Activated gamma-delta T cell treated with anti-CD3 and anti-CD28 coated beads, Interleukin-2, amount 50 U/mL, for 16 hours (primary cell): ENCODE data around the gene ANKS1B.
"Not testable (repeated sequence)": the region's sequence is repeated elsewhere in the genome, so short reads cannot be mapped to it uniquely, and the experiment has no call there.

Source experiments
- DNase-seq: peaks from one replicate; pipeline ENCODE4 v3.0.0-alpha.2; 2020; ENCODE audit warnings: low read depth

ANKS1B gene

DNA sequence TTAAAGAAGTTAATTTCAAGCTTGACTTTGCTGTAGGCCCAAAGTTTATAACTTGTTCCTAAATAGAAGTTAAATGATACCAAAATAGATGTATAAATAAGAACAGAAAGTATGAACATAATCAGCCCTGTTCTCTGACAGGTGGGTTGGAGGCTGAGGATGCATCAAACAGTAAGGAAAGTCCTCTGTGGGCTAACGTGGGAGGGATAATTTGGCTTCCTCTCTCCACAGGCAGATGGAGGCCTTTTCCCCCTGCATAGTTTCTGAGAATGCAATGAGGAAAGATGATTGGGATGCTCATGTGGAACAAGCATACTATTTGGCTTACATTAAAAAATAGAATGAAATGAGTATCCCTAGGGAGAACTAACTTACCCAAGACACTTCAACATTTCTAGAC is 280.7 kb downstream of the ANKS1B start:
- DNase-seq = no peak

DNA sequence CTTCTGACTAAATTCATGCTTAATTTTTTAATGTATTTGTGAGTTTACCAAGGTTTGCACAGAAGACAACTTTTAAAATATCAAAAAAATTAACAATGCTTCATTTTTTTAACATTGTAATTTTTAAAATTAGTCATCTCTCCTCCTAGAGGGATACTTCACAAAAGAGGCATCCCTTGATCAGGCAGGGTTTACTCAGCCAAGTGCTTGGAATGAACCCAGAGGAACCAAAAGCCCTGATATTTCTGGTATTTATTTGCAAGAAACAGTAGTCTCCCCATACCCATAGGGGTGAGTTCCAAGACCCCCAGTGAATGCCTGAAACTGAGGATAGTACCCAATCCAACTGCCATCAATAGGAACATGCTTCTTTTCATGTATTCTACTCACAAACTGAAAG is 284.7 kb downstream of the ANKS1B start:
- no peak for DNase-seq

DNA sequence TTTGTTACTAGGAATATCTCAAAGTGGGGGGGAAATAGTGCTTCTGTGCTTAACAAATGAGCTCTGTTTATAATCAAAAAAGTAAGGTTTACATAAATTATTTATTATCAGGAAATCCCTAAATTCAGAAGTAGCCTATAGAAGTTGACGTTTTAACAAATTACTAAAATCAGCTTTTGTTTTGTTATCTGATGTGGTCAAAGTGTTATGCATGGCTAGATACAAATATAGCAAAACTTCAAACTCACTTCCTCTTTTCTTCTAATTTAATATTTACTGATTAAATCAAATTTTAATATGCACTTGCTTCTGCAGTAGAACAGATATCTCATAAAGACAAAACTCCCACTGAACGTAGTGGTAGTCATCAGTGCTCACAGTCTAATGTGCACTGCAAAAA is 289.7 kb downstream of the ANKS1B start:
- DNase-seq = no peak

- DNase-seq = no peak
These were observed 298.6 kb downstream of the ANKS1B start for GRCh38 chr12:99686142-99686541.

DNA sequence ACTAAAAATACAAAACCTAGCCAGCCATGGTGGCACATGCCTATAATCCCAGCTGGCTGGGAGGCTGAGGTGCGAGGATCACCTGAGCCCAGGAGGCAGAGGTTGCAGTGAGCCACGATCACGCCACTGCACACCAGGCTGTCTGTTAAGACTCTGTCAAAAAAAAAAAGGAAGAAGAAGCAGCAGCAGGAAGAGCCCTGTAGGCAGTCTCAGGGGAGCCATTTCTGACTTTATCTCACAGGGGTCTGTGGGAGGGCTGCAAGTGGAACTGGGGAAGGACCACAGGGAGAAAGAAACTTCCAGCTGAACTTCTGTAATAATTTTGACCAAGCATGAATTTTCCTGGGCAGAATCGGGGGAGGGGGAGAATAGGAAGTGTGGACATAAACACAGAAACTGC is 304.5 kb downstream of the ANKS1B start:
- no peak for DNase-seq

DNA sequence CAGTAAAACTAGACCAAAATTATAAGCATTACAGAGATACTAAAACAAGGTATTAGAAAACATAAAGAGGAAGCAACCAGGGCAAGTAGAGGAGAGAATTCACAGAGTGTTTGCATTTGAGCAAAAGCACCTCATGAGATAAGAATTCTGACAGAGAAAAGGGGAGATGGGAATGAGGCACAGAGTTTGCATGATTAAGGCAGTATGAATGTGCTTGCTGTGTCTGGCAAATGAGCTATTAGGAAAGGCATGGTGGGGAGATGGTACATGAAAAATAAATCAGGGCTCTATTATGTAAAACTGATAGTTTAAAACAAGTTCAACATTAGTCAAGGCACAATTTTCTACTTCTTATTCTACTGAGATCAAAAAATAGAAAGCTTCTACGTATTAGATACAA is 314.1 kb downstream of the ANKS1B start:
- DNase-seq = no peak

DNA sequence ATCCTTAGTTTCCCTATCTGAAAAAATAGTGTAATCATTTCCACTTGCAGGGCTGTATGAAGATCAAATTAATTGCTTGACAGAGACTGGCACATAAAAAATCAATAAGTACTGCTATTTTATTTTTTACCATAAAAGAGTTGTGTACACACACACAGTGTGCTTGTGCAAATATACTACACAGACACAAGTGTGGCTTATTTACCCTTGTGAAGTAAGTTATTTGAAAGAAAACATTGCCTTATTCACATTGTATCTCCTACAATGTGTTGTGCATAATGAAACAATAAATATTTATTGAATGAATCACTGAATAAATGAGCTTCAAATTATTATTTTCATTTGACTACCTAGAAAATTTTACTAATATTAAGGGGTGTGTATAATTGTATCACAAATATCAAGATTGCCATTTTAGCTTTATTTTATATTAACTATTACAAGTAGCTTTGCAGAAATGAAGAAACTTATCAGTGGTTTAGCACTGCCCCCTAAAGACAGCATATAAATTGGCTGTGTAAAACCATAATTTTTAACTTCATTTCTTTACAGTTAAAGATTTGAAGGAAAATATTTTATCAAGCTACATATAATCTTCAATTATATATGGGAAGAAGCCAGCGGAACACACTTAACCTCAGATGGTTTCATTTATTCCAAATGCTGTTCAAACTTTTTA is 325.9 kb downstream of the ANKS1B start:
- no peak for DNase-seq

DNA sequence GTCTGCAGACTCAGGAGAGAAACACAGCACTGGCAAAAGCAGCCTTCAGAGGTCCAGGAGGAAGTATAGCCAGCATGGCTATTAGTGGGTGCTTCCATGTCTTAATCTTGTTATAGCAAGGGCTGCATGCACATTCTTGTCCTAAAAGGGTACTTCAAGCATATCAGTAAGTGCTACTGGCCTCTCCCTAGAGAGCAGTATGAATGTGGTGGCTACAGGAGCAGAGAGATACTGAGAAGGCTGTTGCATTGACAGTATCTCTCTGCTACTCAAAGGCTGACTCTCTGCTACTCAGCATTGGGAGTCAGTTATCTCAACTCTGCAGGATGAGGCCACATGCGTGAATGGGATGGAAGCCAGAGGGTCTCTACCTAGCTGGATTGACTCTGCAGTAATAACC is 335.2 kb downstream of the ANKS1B start:
- DNase-seq = no peak

- DNase-seq = no peak
These were observed 336.6 kb downstream of the ANKS1B start for GRCh38 chr12:99648183-99648582.

DNA sequence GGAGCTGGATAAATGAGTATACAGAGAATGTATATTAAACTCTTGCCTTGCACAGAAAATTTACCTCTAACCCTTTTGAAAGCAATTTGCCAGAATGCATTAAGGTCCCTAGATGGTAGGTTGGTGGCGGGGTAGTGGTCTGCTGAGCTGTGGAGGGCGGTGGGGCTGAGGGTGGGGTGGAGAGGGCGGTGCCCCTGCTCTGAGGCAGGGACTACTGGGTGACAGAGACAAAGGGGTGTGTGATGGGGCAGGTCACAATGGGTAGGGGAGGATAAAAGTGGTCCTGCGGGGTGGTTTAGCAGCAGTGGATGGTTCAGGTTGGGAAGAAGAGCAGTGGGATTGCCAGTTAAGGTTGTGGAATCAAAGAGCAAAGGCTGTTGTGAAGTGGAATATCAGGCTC is 337.3 kb downstream of the ANKS1B start, which contains the start of gene GARIN6:
Gene GARIN6 (plus strand): TSS at position 301 of the 400 bp plus-strand sequence. CDS start 422 bp downstream, outside the sequence.
- no peak for DNase-seq

GRCh38 chr12:99644629-99645028 is 340.1 kb downstream of the ANKS1B start:
- DNase-seq = no peak

- DNase-seq = no peak
These were observed 357.3 kb downstream of the ANKS1B start for GRCh38 chr12:99627459-99627858.

- DNase-seq = not testable (repeated sequence)
These were observed 360.1 kb downstream of the ANKS1B start for GRCh38 chr12:99624591-99624990.

GRCh38 chr12:99620159-99620479 is 364.6 kb downstream of the ANKS1B start:
- no peak for DNase-seq

DNA sequence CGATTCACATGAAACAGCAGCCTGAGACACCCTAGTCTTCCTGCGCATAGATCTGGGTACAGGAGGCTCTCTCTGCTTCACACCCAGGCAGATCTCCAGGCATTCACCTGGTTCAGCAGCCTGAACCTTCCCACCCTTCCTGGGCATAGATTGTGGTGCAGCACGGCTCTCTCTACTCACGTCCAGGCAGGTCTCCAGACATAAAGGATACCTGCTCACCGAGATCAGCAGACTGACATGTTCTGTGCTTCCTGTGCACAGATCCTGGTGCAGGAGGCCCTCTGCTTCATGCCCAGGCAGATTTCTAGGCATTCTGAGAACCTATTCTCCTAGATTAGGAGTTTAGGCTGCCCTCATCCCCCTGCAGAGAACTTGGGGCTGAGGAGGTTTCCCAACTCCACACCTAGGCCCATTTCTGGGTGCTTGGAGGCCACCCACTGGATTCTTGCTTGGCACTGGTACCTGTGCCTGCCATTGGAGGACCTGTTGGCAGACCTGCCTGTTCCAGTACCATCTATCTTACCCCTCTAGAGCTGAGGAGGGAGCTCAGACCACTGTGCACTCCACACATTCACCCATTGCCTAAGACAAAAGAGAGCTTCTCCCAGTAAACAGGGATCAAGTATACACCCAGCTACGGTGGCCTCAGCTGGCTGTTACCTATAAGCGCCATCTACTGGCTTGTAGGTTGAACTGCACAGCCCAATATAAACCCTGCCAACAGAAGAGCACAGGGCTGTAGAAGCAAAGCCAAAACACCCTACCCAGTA is 365.2 kb downstream of the ANKS1B start:
- DNase-seq = no peak

GRCh38 chr12:99618657-99619056 is 366.1 kb downstream of the ANKS1B start:
- DNase-seq = no peak

GRCh38 chr12:99611599-99611998 is 373.1 kb downstream of the ANKS1B start:
- no peak for DNase-seq

- no peak for DNase-seq
These were observed 373.6 kb downstream of the ANKS1B start for GRCh38 chr12:99611117-99611516.

- DNase-seq = no peak
These were observed 375.1 kb downstream of the ANKS1B start for GRCh38 chr12:99609455-99610181.

GRCh38 chr12:99600388-99600787 is 384.3 kb downstream of the ANKS1B start:
- DNase-seq = no peak

DNA sequence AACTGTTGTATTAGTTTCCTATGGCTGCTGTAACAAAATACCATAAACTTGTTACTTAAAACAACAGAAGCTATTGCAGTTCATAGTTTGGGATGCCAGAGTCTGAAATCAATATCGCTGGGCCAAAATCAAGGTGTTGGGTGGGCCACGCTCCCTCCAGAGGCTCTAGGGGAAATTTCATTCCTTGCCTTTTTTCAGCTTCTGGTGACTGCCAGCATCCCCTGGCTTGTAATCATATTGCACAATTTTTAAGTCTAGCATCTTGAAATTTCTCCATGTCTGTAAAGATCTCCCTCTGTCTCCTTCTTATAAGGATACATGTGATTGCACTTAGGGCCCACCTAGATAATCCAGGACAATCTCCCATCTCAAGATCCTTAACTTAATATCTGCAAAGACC is 386.0 kb downstream of the ANKS1B start:
- DNase-seq = no peak

GRCh38 chr12:99596762-99597161 is 388.0 kb downstream of the ANKS1B start:
- no peak for DNase-seq

GRCh38 chr12:99577125-99577524 is 407.6 kb downstream of the ANKS1B start:
- DNase-seq = not testable (repeated sequence)
